A549 (cell line): ENCODE results near the gene PCYT2.

ENCODE experiments used
- BHLHE40 ChIP-seq: IDR thresholded peaks from 2 replicates; pipeline ENCODE4 v1.6.1; 2012; ENCODE audit warnings: low read depth, low read length, inconsistent platforms
- EHMT2 ChIP-seq: fragments of 200-600 bp; sonication (generic); IDR thresholded peaks from 2 replicates; pipeline ENCODE4 v1.6.1; 2016; ENCODE audit warnings: antibody characterized with exemption, low read depth, mild to moderate bottlenecking, moderate library complexity
- MAFK ChIP-seq: fragments of 450-650 bp; IDR thresholded peaks from 2 replicates; pipeline ENCODE4 v1.6.1; 2014; ENCODE audit not compliant: partially characterized antibody
- POLR2A ChIP-seq: IDR thresholded peaks from 2 replicates; pipeline ENCODE4 v1.6.1; 2012; ENCODE audit warnings: mild to moderate bottlenecking, low read length
- ZC3H11A ChIP-seq: fragments of 450-650 bp; IDR thresholded peaks from 2 replicates; pipeline ENCODE4 v1.6.1; 2014; ENCODE audit warnings: antibody characterized with exemption, mild to moderate bottlenecking
- TF ChIP-seq, protein P1 (sequence below): fragments of >200 bp; sonication (Bioruptor Twin); formaldehyde crosslinking; IDR thresholded peaks from 3 replicates; pipeline ENCODE4 v1.5.1; 2016

DNA sequence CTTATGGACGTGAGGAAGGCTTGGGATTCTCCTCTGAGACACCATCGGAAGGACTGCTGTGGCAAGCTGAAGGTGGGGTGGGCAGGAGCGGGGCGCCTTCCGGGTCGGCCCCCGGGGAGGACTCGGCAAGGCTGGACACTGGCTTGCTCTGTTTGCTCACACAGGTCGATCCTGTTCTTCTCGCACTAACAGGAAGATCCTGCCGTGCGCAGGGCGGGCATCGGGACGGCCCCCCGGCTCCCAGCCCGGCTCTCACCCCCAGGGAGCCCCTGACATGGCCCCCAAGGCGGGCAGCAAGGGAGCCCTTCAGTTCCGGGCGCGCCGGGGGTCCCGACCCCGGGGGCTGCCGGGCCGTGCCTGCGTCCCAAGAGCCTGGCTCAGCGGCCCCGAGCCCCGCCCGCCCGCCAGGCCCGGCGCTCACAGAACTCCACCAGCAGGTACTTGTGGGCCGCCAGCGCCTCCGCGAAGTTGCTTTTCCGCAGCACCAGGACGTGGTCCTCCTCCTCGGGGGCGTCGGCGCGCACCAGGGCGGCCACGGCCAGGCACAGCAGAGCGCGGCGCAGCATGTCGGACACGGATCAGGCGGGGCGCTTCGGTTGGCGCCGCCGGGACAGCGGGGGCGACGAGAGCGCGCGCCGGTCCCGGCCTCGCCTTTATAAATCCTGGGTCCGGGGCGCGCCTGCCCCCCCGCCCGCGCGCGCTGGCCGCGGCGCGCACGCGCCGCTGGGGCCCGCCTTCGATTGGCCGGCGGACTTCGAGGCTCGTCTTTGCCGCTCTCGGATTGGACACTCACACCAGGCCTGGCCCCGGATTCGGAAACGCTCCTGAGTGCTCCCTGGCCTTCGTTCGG lies 51.1 kb downstream of the PCYT2 start, which contains the start of gene P4HB:
- TF ChIP-seq, protein P1, sequence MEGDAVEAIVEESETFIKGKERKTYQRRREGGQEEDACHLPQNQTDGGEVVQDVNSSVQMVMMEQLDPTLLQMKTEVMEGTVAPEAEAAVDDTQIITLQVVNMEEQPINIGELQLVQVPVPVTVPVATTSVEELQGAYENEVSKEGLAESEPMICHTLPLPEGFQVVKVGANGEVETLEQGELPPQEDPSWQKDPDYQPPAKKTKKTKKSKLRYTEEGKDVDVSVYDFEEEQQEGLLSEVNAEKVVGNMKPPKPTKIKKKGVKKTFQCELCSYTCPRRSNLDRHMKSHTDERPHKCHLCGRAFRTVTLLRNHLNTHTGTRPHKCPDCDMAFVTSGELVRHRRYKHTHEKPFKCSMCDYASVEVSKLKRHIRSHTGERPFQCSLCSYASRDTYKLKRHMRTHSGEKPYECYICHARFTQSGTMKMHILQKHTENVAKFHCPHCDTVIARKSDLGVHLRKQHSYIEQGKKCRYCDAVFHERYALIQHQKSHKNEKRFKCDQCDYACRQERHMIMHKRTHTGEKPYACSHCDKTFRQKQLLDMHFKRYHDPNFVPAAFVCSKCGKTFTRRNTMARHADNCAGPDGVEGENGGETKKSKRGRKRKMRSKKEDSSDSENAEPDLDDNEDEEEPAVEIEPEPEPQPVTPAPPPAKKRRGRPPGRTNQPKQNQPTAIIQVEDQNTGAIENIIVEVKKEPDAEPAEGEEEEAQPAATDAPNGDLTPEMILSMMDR = no peak
- TF ChIP-seq MAFK (no peak), POLR2A (peak; percentile 99), ZC3H11A (no peak), BHLHE40 (no peak), EHMT2 (no peak)
